Mesendoderm (in vitro differentiated cells): ENCODE results near the gene IRX3.

Source experiments
- DNase-seq: peaks from one replicate; pipeline ENCODE4 v3.0.0; 2013
- H2AK5ac ChIP-seq: 2 replicates; pipeline ENCODE4 v1.6.1; 2013; ENCODE audit warnings: low read length, inconsistent platforms
- H2BK120ac ChIP-seq: 2 replicates; pipeline ENCODE4 v1.6.1; 2013; ENCODE audit warnings: low read depth, mild to moderate bottlenecking, low read length, moderate library complexity, mixed read lengths
- H2BK15ac ChIP-seq: replicated peaks from 2 replicates; pipeline ENCODE4 v1.6.1; 2013; ENCODE audit warnings: low read depth, mild to moderate bottlenecking, moderate library complexity
- H2BK5ac ChIP-seq: 2 replicates; pipeline ENCODE4 v1.6.1; 2013; ENCODE audit warnings: low read length, inconsistent platforms
- H3K18ac ChIP-seq: 2 replicates; pipeline ENCODE4 v1.6.1; 2013; ENCODE audit warnings: mild to moderate bottlenecking, low read length, mixed read lengths
- H3K23ac ChIP-seq: one replicate; pipeline ENCODE4 v1.6.1; 2013; ENCODE audit warnings: low read length
- H3K27ac ChIP-seq: 2 replicates; pipeline ENCODE4 v1.5.1; 2013; ENCODE audit warnings: low read depth, mild to moderate bottlenecking, inconsistent platforms, low read length, moderate library complexity
- H3K27me3 ChIP-seq: 2 replicates; pipeline ENCODE4 v1.6.1; 2013; ENCODE audit warnings: low read length, control low read depth, mild to moderate bottlenecking, inconsistent platforms; ENCODE audit not compliant: insufficient read depth, poor library complexity
- H3K36me3 ChIP-seq: 2 replicates; pipeline ENCODE4 v1.6.1; 2013; ENCODE audit warnings: low read length, inconsistent platforms; ENCODE audit not compliant: control insufficient read depth, insufficient read depth
- H3K4ac ChIP-seq: one replicate; pipeline ENCODE4 v1.6.1; 2013; ENCODE audit warnings: low read depth, mild to moderate bottlenecking, low read length, moderate library complexity
- H3K4me1 ChIP-seq: 2 replicates; pipeline ENCODE4 v1.6.1; 2013; ENCODE audit warnings: low read depth, low read length, inconsistent platforms; ENCODE audit not compliant: control insufficient read depth
- H3K4me2 ChIP-seq: 2 replicates; pipeline ENCODE4 v1.6.1; 2013; ENCODE audit warnings: low read length
- H3K4me3 ChIP-seq: 2 replicates; pipeline ENCODE4 v1.5.1; 2013; ENCODE audit warnings: mild to moderate bottlenecking, low read length
- H3K56ac ChIP-seq: one replicate; pipeline ENCODE4 v1.6.1; 2013; ENCODE audit warnings: low read length
- H3K79me1 ChIP-seq: 2 replicates; pipeline ENCODE4 v1.6.1; 2013; ENCODE audit warnings: low read length, inconsistent platforms
- H3K79me2 ChIP-seq: 2 replicates; pipeline ENCODE4 v1.6.1; 2013; ENCODE audit warnings: mild to moderate bottlenecking, low read length; ENCODE audit not compliant: control insufficient read depth, insufficient read depth
- H3K9ac ChIP-seq: 2 replicates; pipeline ENCODE4 v1.6.1; 2013; ENCODE audit warnings: low read length, inconsistent platforms
- H4K5ac ChIP-seq: one replicate; pipeline ENCODE4 v1.6.1; 2013; ENCODE audit warnings: low read length
- H4K8ac ChIP-seq: one replicate; pipeline ENCODE4 v1.6.1; 2013; ENCODE audit warnings: low read depth, mild to moderate bottlenecking, control low read depth, low read length, moderate library complexity
- WGBS: extraction: QIAGEN DNeasy Blood & Tissue Kit; methylation state at CpG from one replicate; pipeline ENCODE4 v1.1.7; 2013; ENCODE audit warnings: low lambda C conversion rate, missing lambda C conversion rate; ENCODE audit not compliant: insufficient coverage; ENCODE audit errors: extremely low coverage; 5-methylcytosine and 5-hydroxymethylcytosine counted together

The IRX3 gene

DNA sequence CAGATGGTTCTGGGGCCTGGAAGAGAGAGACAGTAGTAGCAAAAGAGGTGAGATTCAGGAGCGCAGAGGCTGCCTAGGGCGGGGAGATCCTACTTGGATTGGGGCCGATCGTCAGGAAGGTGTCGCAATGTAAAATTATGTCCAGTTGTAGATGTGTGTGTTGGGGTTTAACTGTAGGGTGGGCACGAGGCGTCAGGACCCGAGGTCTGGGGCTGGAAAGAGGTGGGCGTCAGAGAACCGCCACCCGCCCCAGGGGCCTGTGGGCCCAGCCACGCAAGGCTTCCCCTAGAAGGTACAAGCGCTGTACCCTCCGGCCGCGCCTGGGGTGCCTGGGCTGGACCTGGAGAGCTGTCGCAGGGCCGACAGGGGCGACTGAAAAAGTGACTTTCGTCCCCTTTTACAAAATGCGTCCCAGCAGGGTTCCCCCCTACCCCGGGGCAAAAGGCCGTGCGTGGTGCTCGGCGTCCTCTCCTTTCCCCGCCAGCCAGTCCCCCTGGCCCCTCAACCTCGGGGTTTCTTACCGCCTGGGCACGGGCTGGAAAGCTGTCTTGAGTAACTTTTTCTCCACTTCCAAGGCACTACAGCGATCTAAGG, 2.8 kb downstream of the IRX3 start:
- Histone ChIP-seq H3K4ac (no peak overlapping the region), H3K4me2 (peak overlapping the region; percentile 42), H3K9ac (peak overlapping the region; percentile 73), H3K4me1 (no peaks in the 10 kb centered on the region), H3K18ac (peak overlapping the region; percentile 28), H3K79me2 (no peaks in the 10 kb centered on the region), H4K8ac (no peak overlapping the region), H3K27ac (no peak overlapping the region), H4K5ac (no peak overlapping the region), H2BK5ac (no peak overlapping the region), H2BK120ac (no peak overlapping the region), H3K36me3 (no peaks in the 10 kb centered on the region), H2AK5ac (no peak overlapping the region), H3K23ac (peak overlapping the region; percentile 24), H3K27me3 (peaks cover 44% of the 10 kb centered on the region), H2BK15ac (no peak overlapping the region), H3K56ac (peak overlapping the region; percentile 69), H3K79me1 (no peaks in the 10 kb centered on the region), H3K4me3 (peak overlapping the region; percentile 68)
- no CpG with 5 or more reads among the region's 31 CpGs for WGBS
- DNase-seq, result no peak

DNA sequence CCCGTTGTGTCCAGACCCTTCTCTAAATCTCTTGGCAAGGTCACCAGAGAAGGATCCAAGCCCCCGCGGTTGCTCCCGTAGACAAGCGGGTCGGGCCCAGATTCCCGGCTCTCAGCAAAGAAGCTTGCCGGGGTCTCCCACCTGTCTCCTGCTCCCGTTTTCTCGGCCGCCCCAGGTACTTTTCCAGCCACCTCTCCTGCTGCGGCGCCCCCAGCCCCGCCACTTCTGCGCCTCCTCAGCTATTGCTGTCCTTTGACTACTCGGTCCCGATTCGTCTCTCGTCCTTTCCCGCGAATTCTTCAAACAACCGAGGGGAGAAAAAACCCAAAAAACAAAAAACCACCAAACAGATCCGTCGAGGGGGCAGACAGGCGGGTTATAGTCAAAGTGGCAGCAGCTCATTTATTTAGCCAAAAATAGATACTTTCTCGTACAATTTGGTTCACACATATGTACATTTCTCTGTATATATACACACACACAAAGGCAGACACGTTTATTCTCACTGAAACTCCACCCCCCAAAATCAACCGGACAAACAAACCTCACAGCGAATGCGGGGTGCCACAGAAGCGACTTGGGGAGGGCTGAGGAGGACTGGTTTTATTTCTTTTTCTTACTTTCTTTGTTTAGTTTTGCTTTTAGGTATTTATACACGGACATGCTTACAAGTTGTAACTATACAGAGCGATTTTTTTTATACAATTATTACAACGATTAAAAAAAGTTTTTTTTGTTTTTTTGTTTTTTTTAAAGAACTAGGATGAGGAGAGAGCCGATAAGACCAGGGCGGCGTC, 3.5 kb downstream of the IRX3 start:
- no peak overlapping the region for H2BK120ac ChIP-seq
- no peak overlapping the region for H2BK5ac ChIP-seq
- no peak overlapping the region for H3K4ac ChIP-seq
- H3K27ac ChIP-seq, result no peak overlapping the region
- H2BK15ac ChIP-seq, result no peak overlapping the region
- H4K8ac ChIP-seq, result no peak overlapping the region
- H4K5ac ChIP-seq, result no peak overlapping the region
- H3K36me3 ChIP-seq, result no peaks in the 10 kb centered on the region
- WGBS, result no CpG with 5 or more reads among the region's 37 CpGs
- H3K18ac ChIP-seq, result no peak overlapping the region
- H3K27me3 ChIP-seq, result peaks cover 40% of the 10 kb centered on the region
- peak overlapping the region; percentile 25 for H3K4me2 ChIP-seq
- no peak overlapping the region for H2AK5ac ChIP-seq
- H3K79me1 ChIP-seq, result no peaks in the 10 kb centered on the region
- DNase-seq, result peak; percentile 22
- H3K4me3 ChIP-seq, result peak overlapping the region; percentile 68
- no peaks in the 10 kb centered on the region for H3K4me1 ChIP-seq
- peak overlapping the region; percentile 73 for H3K9ac ChIP-seq
- no peak overlapping the region for H3K23ac ChIP-seq
- H3K56ac ChIP-seq, result peak overlapping the region; percentile 73
- H3K79me2 ChIP-seq, result no peaks in the 10 kb centered on the region

DNA sequence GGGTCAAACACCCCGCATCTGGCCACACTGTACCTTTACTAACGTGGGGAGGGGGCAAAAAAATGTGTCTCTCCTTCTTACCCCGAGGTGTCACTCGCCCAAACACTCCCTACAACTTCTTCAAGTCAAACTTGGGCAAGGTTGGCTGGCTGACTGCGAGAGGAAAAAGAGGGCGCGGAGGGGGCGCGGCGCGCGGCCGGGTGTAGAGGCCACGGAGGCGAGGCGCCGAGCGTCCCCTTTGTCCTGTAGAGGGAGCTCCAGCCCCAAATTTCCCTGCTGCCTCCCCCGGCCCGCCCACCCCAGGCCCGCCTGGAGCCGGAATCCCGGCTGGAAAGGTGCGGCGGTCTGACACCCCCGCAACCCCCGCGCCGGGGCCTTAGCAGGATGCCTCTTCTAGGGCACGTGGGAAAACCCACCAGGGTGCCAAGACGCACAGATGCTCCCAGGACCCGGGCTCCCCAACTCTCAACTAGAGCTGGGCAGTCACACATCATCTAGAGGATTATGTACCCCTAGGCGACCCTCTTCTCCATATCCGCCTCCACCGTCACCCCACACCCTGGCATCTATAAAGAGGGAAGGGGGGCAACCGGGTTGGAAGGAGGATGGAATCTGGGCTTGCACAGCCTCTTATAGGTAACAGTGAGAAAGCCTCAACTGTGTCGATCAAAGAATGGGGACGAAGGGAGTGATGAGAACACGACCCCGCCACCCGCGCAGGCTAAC, 4.2 kb downstream of the IRX3 start:
- H3K27me3 ChIP-seq, result peaks cover 40% of the 10 kb centered on the region
- no peak overlapping the region for H2BK15ac ChIP-seq

DNA sequence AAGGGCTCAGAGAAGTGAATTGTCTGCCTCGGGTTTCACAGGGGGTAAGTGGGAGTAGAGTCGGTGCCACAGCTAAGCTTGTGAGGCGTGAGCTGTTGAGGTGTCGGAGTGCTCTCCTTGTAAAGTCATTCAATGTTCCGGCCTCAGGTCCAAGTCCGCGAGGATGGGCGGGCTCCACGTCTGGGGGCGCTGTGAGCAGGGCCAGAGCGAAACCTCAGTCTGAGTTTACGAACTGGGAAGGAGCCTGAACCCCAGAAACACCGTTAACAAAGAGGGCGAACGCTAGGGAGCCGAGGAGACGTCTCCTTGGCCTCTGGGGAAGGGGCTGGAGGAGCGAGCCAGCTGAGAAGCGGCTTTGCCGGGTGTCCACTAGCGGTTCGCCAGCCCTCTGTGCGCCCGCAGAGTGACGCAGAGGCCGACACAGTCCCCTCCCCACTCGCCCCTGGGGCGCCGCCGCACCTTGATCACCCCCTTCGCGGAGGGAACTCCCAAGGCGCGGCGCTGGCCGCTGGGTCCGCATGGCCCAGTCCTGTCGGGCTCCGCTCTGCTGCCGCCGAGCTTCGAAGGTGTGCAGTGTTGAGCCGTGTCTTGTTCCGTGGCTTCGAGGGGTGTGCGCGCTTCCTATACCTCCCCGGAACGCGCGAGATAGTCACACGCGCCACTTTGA, 4.9 kb downstream of the IRX3 start:
- Histone ChIP-seq H4K5ac (no peak overlapping the region), H3K79me1 (no peaks in the 10 kb centered on the region), H3K36me3 (no peaks in the 10 kb centered on the region), H3K27ac (no peak overlapping the region), H3K79me2 (no peaks in the 10 kb centered on the region), H4K8ac (no peak overlapping the region), H2BK5ac (no peak overlapping the region), H3K4me2 (peak overlapping the region; percentile 81), H3K56ac (peak overlapping the region; percentile 78), H2AK5ac (no peak overlapping the region), H3K9ac (peak overlapping the region; percentile 69), H3K4me3 (peak overlapping the region; percentile 24), H2BK15ac (no peak overlapping the region), H3K4ac (no peak overlapping the region), H3K23ac (peak overlapping the region; percentile 48), H3K4me1 (no peaks in the 10 kb centered on the region), H3K27me3 (peaks cover 40% of the 10 kb centered on the region), H2BK120ac (no peak overlapping the region), H3K18ac (no peak overlapping the region)
- no CpG with 5 or more reads among the region's 53 CpGs for WGBS
- peak; percentile 12 for DNase-seq

More for the DNA sequence above, 4.2 kb downstream of the IRX3 start:
- Histone ChIP-seq H2AK5ac (no peak overlapping the region), H3K79me1 (no peaks in the 10 kb centered on the region), H3K56ac (peak overlapping the region; percentile 78), H4K8ac (no peak overlapping the region), H3K36me3 (no peaks in the 10 kb centered on the region), H3K23ac (peak overlapping the region; percentile 48), H2BK5ac (no peak overlapping the region), H3K27ac (no peak overlapping the region), H3K4me2 (peak overlapping the region; percentile 81), H3K4ac (no peak overlapping the region), H3K79me2 (no peaks in the 10 kb centered on the region), H3K4me1 (no peaks in the 10 kb centered on the region), H3K9ac (peak overlapping the region; percentile 73), H4K5ac (no peak overlapping the region), H3K4me3 (peak overlapping the region; percentile 24), H3K18ac (no peak overlapping the region), H2BK120ac (no peak overlapping the region)
- no CpG with 5 or more reads among the region's 42 CpGs for WGBS
- peak; percentile 71 for DNase-seq

DNA sequence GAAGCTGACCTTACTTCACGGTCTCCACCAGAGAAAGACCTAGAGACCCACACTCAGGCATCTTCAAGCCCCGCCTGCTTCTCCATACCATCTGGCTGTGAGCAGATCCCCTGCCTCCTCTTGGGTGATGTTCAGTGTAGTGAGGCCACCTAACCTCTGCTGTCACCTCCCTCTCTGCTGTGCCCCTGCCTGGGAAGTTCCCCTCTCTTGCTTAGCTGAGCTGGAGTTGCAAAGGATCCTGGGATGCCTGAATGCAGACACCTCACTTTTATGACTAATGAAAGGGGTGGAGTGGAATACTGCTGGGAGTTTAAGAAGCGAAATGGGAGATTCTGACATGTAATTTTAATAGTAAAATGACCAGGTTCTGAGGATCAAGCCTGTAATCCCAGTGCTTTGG, 5.8 kb downstream of the IRX3 start:
- H3K18ac ChIP-seq, result no peak overlapping the region
- peak; percentile 19 for DNase-seq
- no peak overlapping the region for H3K4me3 ChIP-seq
- no peaks in the 10 kb centered on the region for H3K4me1 ChIP-seq
- no peak overlapping the region for H3K27ac ChIP-seq
- H2BK15ac ChIP-seq, result no peak overlapping the region
- H3K9ac ChIP-seq, result no peak overlapping the region
- no peak overlapping the region for H2AK5ac ChIP-seq
- no peak overlapping the region for H2BK5ac ChIP-seq
- no peak overlapping the region for H3K23ac ChIP-seq
- no peak overlapping the region for H2BK120ac ChIP-seq
- H3K79me2 ChIP-seq, result no peaks in the 10 kb centered on the region
- no peak overlapping the region for H3K4ac ChIP-seq
- no CpG with 5 or more reads among the region's 3 CpGs for WGBS
- no peaks in the 10 kb centered on the region for H3K79me1 ChIP-seq
- H4K8ac ChIP-seq, result no peak overlapping the region
- no peak overlapping the region for H4K5ac ChIP-seq
- peaks cover 40% of the 10 kb centered on the region for H3K27me3 ChIP-seq
- H3K4me2 ChIP-seq, result no peak overlapping the region
- H3K36me3 ChIP-seq, result no peaks in the 10 kb centered on the region
- H3K56ac ChIP-seq, result no peak overlapping the region
